ENCODE results near the gene MYOM1.

GRCh38 chr18:3117493-3118192 is 102.1 kb downstream of the MYOM1 start:
- TF ChIP-seq CTCF (IDR thresholded peaks at IDR 0.05), result no peak
- TF ChIP-seq POLR2A (IDR thresholded peaks at IDR 0.05), result no peak

Data from Peyer's patch (tissue), 4 donors.